HEK293 (cell line): ENCODE data around the gene TM9SF1.

Source experiments
- CTCF ChIP-seq: fragments of 450-650 bp; formaldehyde crosslinking; IDR thresholded peaks from 2 replicates; pipeline ENCODE4 v1.5.1; 2016; ENCODE audit warnings: missing biosample characterization, missing genetic modification characterization
- ZBTB7A ChIP-seq: fragments of 450-650 bp; formaldehyde crosslinking; IDR thresholded peaks from 2 replicates; pipeline ENCODE4 v1.5.1; 2016; ENCODE audit warnings: low read depth, missing biosample characterization, missing genetic modification characterization
- ZNF138 ChIP-seq: fragments of 450-650 bp; formaldehyde crosslinking; IDR thresholded peaks from 2 replicates; pipeline ENCODE4 v1.5.1; 2016; ENCODE audit warnings: missing biosample characterization, missing genetic modification characterization, borderline replicate concordance

- TF ChIP-seq ZBTB7A (tag by site-specific recombination), result no peak
- TF ChIP-seq CTCF (tag by site-specific recombination), result no peak
- TF ChIP-seq ZNF138 (tag by site-specific recombination), result no peak
Observed at GRCh38 chr14:24183014-24183481, 12.2 kb downstream of the TM9SF1 start.
